ENCODE results near the gene ZNF385A.
"Not testable (repeated sequence)": the region's sequence is repeated elsewhere in the genome, so short reads cannot be mapped to it uniquely, and the experiment has no call there.

Gene ZNF385A

GRCh38 chr12:54359762-54360351 is 24.7 kb downstream of the ZNF385A start:
- Mint-ChIP-seq H3K27me3 (no peaks in the 10 kb centered on the region), H3K27ac (no peak overlapping the region), H3K36me3 (no peaks in the 10 kb centered on the region), H3K4me1 (peaks cover 24% of the 10 kb centered on the region), H3K9me3 (no peaks in the 10 kb centered on the region), H3K4me3 (no peak overlapping the region)
- ATAC-seq: no peak

GRCh38 chr12:54358945-54359761 is 25.4 kb downstream of the ZNF385A start:
- Mint-ChIP-seq H3K9me3 (no peaks in the 10 kb centered on the region), H3K4me1 (peaks cover 17% of the 10 kb centered on the region), H3K27ac (no peak overlapping the region), H3K27me3 (no peaks in the 10 kb centered on the region), H3K36me3 (no peaks in the 10 kb centered on the region), H3K4me3 (no peak overlapping the region)
- peak; percentile 99 for ATAC-seq

GRCh38 chr12:54358191-54358944 is 26.2 kb downstream of the ZNF385A start:
- Mint-ChIP-seq H3K36me3 (no peaks in the 10 kb centered on the region), H3K4me1 (peaks cover 10% of the 10 kb centered on the region), H3K27me3 (no peaks in the 10 kb centered on the region), H3K4me3 (no peak overlapping the region), H3K9me3 (no peaks in the 10 kb centered on the region), H3K27ac (no peak overlapping the region)
- no peak for ATAC-seq

- Mint-ChIP-seq H3K4me1 (peaks cover 7% of the 10 kb centered on the region), H3K27ac (peak overlapping the region; percentile 9), H3K9me3 (no peaks in the 10 kb centered on the region), H3K36me3 (no peaks in the 10 kb centered on the region), H3K27me3 (no peaks in the 10 kb centered on the region), H3K4me3 (no peak overlapping the region)
- no peak for ATAC-seq
Observed at GRCh38 chr12:54357506-54358190, 26.9 kb downstream of the ZNF385A start.

- no peak overlapping the region for H3K4me3 Mint-ChIP-seq
- no peaks in the 10 kb centered on the region for H3K9me3 Mint-ChIP-seq
- ATAC-seq: no peak
- no peaks in the 10 kb centered on the region for H3K27me3 Mint-ChIP-seq
- H3K4me1 Mint-ChIP-seq: peaks cover 9% of the 10 kb centered on the region
- H3K27ac Mint-ChIP-seq: peak overlapping the region; percentile 9
- peaks cover 1% of the 10 kb centered on the region for H3K36me3 Mint-ChIP-seq
Observed at GRCh38 chr12:54356951-54357356, 27.6 kb downstream of the ZNF385A start.

GRCh38 chr12:54356228-54356627 is 28.3 kb downstream of the ZNF385A start:
- peaks cover 16% of the 10 kb centered on the region for H3K4me1 Mint-ChIP-seq
- no peaks in the 10 kb centered on the region for H3K27me3 Mint-ChIP-seq
- no peak overlapping the region for H3K4me3 Mint-ChIP-seq
- peaks cover 9% of the 10 kb centered on the region for H3K36me3 Mint-ChIP-seq
- no peak for ATAC-seq
- no peak overlapping the region for H3K27ac Mint-ChIP-seq
- no peaks in the 10 kb centered on the region for H3K9me3 Mint-ChIP-seq

GRCh38 chr12:54355104-54355815 is 29.3 kb downstream of the ZNF385A start:
- Mint-ChIP-seq H3K9me3 (no peaks in the 10 kb centered on the region), H3K4me3 (no peak overlapping the region), H3K27ac (peak overlapping the region; percentile 4), H3K27me3 (no peaks in the 10 kb centered on the region), H3K4me1 (peaks cover 15% of the 10 kb centered on the region), H3K36me3 (peaks cover 16% of the 10 kb centered on the region)
- no peak for ATAC-seq

GRCh38 chr12:54354271-54354670 is 30.3 kb downstream of the ZNF385A start:
- Mint-ChIP-seq H3K4me1 (peaks cover 17% of the 10 kb centered on the region), H3K36me3 (peaks cover 26% of the 10 kb centered on the region)
- H3K27ac Mint-ChIP-seq, ATAC-seq, H3K9me3 Mint-ChIP-seq, H3K4me3 Mint-ChIP-seq, H3K27me3 Mint-ChIP-seq: not testable (repeated sequence)

- no peak overlapping the region for H3K27ac Mint-ChIP-seq
- no peaks in the 10 kb centered on the region for H3K9me3 Mint-ChIP-seq
- ATAC-seq: no peak
- no peaks in the 10 kb centered on the region for H3K27me3 Mint-ChIP-seq
- no peak overlapping the region for H3K4me3 Mint-ChIP-seq
- peaks cover 30% of the 10 kb centered on the region for H3K36me3 Mint-ChIP-seq
- peaks cover 17% of the 10 kb centered on the region for H3K4me1 Mint-ChIP-seq
Observed at GRCh38 chr12:54352891-54353874, 31.4 kb downstream of the ZNF385A start.

- ATAC-seq: no peak
- H3K4me3 Mint-ChIP-seq: no peak overlapping the region
- peaks cover 40% of the 10 kb centered on the region for H3K36me3 Mint-ChIP-seq
- no peaks in the 10 kb centered on the region for H3K9me3 Mint-ChIP-seq
- peak overlapping the region; percentile 17 for H3K27ac Mint-ChIP-seq
- peaks cover 17% of the 10 kb centered on the region for H3K4me1 Mint-ChIP-seq
- H3K27me3 Mint-ChIP-seq: no peaks in the 10 kb centered on the region
Observed at GRCh38 chr12:54352022-54352531, 32.5 kb downstream of the ZNF385A start.

GRCh38 chr12:54351341-54351740 is 33.2 kb downstream of the ZNF385A start:
- Mint-ChIP-seq H3K4me1 (peaks cover 17% of the 10 kb centered on the region), H3K36me3 (peaks cover 47% of the 10 kb centered on the region), H3K27ac (peak overlapping the region; percentile 17), H3K27me3 (no peaks in the 10 kb centered on the region), H3K4me3 (no peak overlapping the region), H3K9me3 (no peaks in the 10 kb centered on the region)
- ATAC-seq: no peak

- Mint-ChIP-seq H3K4me3 (no peak overlapping the region), H3K27ac (peak overlapping the region; percentile 44), H3K27me3 (no peaks in the 10 kb centered on the region), H3K36me3 (peaks cover 47% of the 10 kb centered on the region), H3K4me1 (peaks cover 17% of the 10 kb centered on the region), H3K9me3 (no peaks in the 10 kb centered on the region)
- ATAC-seq: no peak
Observed at GRCh38 chr12:54350743-54351142, 33.8 kb downstream of the ZNF385A start.

GRCh38 chr12:54349679-54350078 is 34.9 kb downstream of the ZNF385A start:
- no peak for ATAC-seq
- Mint-ChIP-seq H3K27me3 (no peaks in the 10 kb centered on the region), H3K27ac (no peak overlapping the region)

More at GRCh38 chr12:54349679-54350078, 34.9 kb downstream of the ZNF385A start:
- Mint-ChIP-seq H3K4me1 (peaks cover 17% of the 10 kb centered on the region), H3K9me3 (no peaks in the 10 kb centered on the region), H3K36me3 (peaks cover 57% of the 10 kb centered on the region), H3K4me3 (no peak overlapping the region)
